GM12892 (cell line): ENCODE data around the gene CENPS.

Experiments used
- POLR2A ChIP-seq: IDR thresholded peaks from 2 replicates; pipeline ENCODE4 v1.6.1; 2011; ENCODE audit warnings: low read depth, low read length, control low read depth
- POLR2AphosphoS5 ChIP-seq: IDR thresholded peaks from 2 replicates; pipeline ENCODE4 v1.6.1; 2011; ENCODE audit warnings: low read depth, low read length, control low read depth

- TF ChIP-seq POLR2A (no peak), POLR2AphosphoS5 (no peak)
Observed at GRCh38 chr1:10451287-10451686, 21.1 kb downstream of the CENPS start.
